Neural cell (in vitro differentiated cells): ENCODE data around the gene TMEM201. TPM values are rescaled to one million over a fixed set of nuclear protein-coding genes. Genes with fewer than 3 reads are reported as not detected.

Source experiments
- H2AFZ ChIP-seq: fragments of 200-600, 300-800 bp; sonication (generic), shearing (Covaris generic); 2 replicates; pipeline ENCODE4 v1.6.0; 2014; ENCODE audit warnings: low read depth, mild to moderate bottlenecking, antibody characterized with exemption, low read length, moderate library complexity
- H3F3A ChIP-seq: fragments of 200-600 bp; shearing (Covaris generic); 2 replicates; pipeline ENCODE4 v1.6.1; 2016; ENCODE audit warnings: mild to moderate bottlenecking, moderate library complexity, mixed read lengths, antibody characterized with exemption, low read length; ENCODE audit not compliant: insufficient read depth, poor library complexity, severe bottlenecking
- H3K27ac ChIP-seq: fragments of 200-600, 300-800 bp; sonication (generic), shearing (Covaris generic); 2 replicates; pipeline ENCODE4 v1.5.1; 2014; ENCODE audit warnings: mild to moderate bottlenecking, low read length, moderate library complexity
- H3K27me3 ChIP-seq: fragments of 300-800, 200-600 bp; sonication (generic), shearing (Covaris generic); 2 replicates; pipeline ENCODE4 v1.6.0; 2014; ENCODE audit warnings: mild to moderate bottlenecking, low read depth, low read length, moderate library complexity; ENCODE audit not compliant: insufficient read depth
- H3K36me3 ChIP-seq: fragments of 300-800, 200-600 bp; sonication (generic), shearing (Covaris generic); 2 replicates; pipeline ENCODE4 v1.5.1; 2014; ENCODE audit warnings: mild to moderate bottlenecking, antibody characterized with exemption, low read length, moderate library complexity; ENCODE audit not compliant: insufficient read depth
- H3K4me2 ChIP-seq: fragments of 300-800, 200-600 bp; sonication (generic), shearing (Covaris generic); 2 replicates; pipeline ENCODE4 v1.6.0; 2014; ENCODE audit warnings: mild to moderate bottlenecking, low read length
- H3K4me3 ChIP-seq: fragments of 300-800, 200-600 bp; sonication (generic), shearing (Covaris generic); 2 replicates; pipeline ENCODE4 v1.5.1; 2014; ENCODE audit warnings: mild to moderate bottlenecking, low read length, moderate library complexity
- H3K79me2 ChIP-seq: fragments of 200-600 bp; shearing (Covaris generic); replicated peaks from 2 replicates; pipeline ENCODE4 v1.6.0; 2014; ENCODE audit warnings: mild to moderate bottlenecking, low read length, moderate library complexity; ENCODE audit not compliant: insufficient read depth
- H3K9ac ChIP-seq: fragments of 300-800, 200-600 bp; sonication (generic), shearing (Covaris generic); 2 replicates; pipeline ENCODE4 v1.6.1; 2016; ENCODE audit warnings: mild to moderate bottlenecking, low read length, mixed read lengths
- H3K9me2 ChIP-seq: fragments of 200-600 bp; shearing (Covaris generic); 2 replicates; pipeline ENCODE4 v1.6.1; 2016; ENCODE audit warnings: mild to moderate bottlenecking, low read length, mixed read lengths; ENCODE audit not compliant: insufficient read depth
- H3K9me3 ChIP-seq: fragments of 200-600, 300-800 bp; sonication (generic), shearing (Covaris generic); 2 replicates; pipeline ENCODE4 v1.6.1; 2016; ENCODE audit warnings: mild to moderate bottlenecking, mixed run types, low read length, moderate library complexity, mixed read lengths
- H4K20me1 ChIP-seq: fragments of 200-600 bp; shearing (Covaris generic); 2 replicates; pipeline ENCODE4 v1.6.1; 2016; ENCODE audit warnings: mild to moderate bottlenecking, mixed run types; ENCODE audit not compliant: insufficient read depth
- EP300 ChIP-seq: fragments of 450-650 bp; conservative IDR thresholded peaks from 2 replicates; pipeline ENCODE4 v1.6.1; 2014; ENCODE audit warnings: antibody characterized with exemption, mild to moderate bottlenecking, moderate library complexity; ENCODE audit not compliant: poor library complexity, severe bottlenecking
- EZH2 ChIP-seq: fragments of 200-600, 300-800 bp; shearing (Covaris generic), sonication (generic); IDR thresholded peaks from 2 replicates; pipeline ENCODE4 v1.6.1; 2014; ENCODE audit warnings: antibody characterized with exemption, low read length, borderline replicate concordance, mild to moderate bottlenecking; ENCODE audit not compliant: insufficient read depth, poor library complexity, severe bottlenecking
- MXI1 ChIP-seq: fragments of 450-650 bp; conservative IDR thresholded peaks from 2 replicates; pipeline ENCODE4 v1.6.1; 2014; ENCODE audit warnings: antibody characterized with exemption, mild to moderate bottlenecking; ENCODE audit not compliant: poor library complexity, severe bottlenecking
- POLR2AphosphoS5 ChIP-seq: IDR thresholded peaks from 2 replicates; pipeline ENCODE4 v1.6.1; 2012
- RAD21 ChIP-seq: fragments of 450-650 bp; conservative IDR thresholded peaks from 2 replicates; pipeline ENCODE4 v1.6.1; 2014; ENCODE audit warnings: antibody characterized with exemption, mild to moderate bottlenecking, moderate library complexity
- REST ChIP-seq: IDR thresholded peaks from 2 replicates; pipeline ENCODE4 v1.6.1; 2012; ENCODE audit warnings: borderline replicate concordance
- SMC3 ChIP-seq: fragments of 450-650 bp; conservative IDR thresholded peaks from 2 replicates; pipeline ENCODE4 v1.6.1; 2014; ENCODE audit warnings: antibody characterized with exemption, mild to moderate bottlenecking, moderate library complexity; ENCODE audit not compliant: poor library complexity
- TAF1 ChIP-seq: IDR thresholded peaks from 2 replicates; pipeline ENCODE4 v1.6.1; 2012; ENCODE audit warnings: low read depth
- polyA plus RNA-seq: library from polyadenylated mRNA; depleted of rRNA; stranded (reverse); fragments of >200 nt; gene quantifications from 2 replicates; pipeline ENCODE4 v1.2.3, GENCODE V29; 2014
- TF ChIP-seq, protein P1 (sequence below): fragments of 450-650 bp; IDR thresholded peaks from 2 replicates; pipeline ENCODE4 v1.5.1; 2014; ENCODE audit warnings: antibody characterized with exemption, mild to moderate bottlenecking, moderate library complexity; ENCODE audit not compliant: poor library complexity, severe bottlenecking

Gene TMEM201
- polyA plus RNA-seq, 1 donor from 2014 or later, result 7.3 TPM

- H4K20me1 ChIP-seq, result no peaks in the 10 kb centered on the region
- no peaks in the 10 kb centered on the region for H3K9me3 ChIP-seq
- no peak overlapping the region for H3K4me2 ChIP-seq
- no peaks in the 10 kb centered on the region for H3K36me3 ChIP-seq
- TF ChIP-seq POLR2AphosphoS5, result no peak
- TF ChIP-seq, protein P1, sequence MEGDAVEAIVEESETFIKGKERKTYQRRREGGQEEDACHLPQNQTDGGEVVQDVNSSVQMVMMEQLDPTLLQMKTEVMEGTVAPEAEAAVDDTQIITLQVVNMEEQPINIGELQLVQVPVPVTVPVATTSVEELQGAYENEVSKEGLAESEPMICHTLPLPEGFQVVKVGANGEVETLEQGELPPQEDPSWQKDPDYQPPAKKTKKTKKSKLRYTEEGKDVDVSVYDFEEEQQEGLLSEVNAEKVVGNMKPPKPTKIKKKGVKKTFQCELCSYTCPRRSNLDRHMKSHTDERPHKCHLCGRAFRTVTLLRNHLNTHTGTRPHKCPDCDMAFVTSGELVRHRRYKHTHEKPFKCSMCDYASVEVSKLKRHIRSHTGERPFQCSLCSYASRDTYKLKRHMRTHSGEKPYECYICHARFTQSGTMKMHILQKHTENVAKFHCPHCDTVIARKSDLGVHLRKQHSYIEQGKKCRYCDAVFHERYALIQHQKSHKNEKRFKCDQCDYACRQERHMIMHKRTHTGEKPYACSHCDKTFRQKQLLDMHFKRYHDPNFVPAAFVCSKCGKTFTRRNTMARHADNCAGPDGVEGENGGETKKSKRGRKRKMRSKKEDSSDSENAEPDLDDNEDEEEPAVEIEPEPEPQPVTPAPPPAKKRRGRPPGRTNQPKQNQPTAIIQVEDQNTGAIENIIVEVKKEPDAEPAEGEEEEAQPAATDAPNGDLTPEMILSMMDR, result no peak
- no peak for TF ChIP-seq TAF1
- no peak for TF ChIP-seq EZH2
- TF ChIP-seq EP300, result no peak
- TF ChIP-seq REST, result no peak
- no peak for TF ChIP-seq MXI1
- no peak for TF ChIP-seq RAD21
- TF ChIP-seq SMC3, result no peak
- H3K4me3 ChIP-seq, result no peak overlapping the region
- H3K79me2 ChIP-seq, result no peaks in the 10 kb centered on the region
- peaks cover 35% of the 10 kb centered on the region for H3K27me3 ChIP-seq
- no peaks in the 10 kb centered on the region for H3K9me2 ChIP-seq
- no peak overlapping the region for H2AFZ ChIP-seq
- peaks cover 3% of the 10 kb centered on the region for H3F3A ChIP-seq
- H3K9ac ChIP-seq, result no peak overlapping the region
- no peak overlapping the region for H3K27ac ChIP-seq
Observed at GRCh38 chr1:9653210-9653490, 64.4 kb downstream of the TMEM201 start.

DNA sequence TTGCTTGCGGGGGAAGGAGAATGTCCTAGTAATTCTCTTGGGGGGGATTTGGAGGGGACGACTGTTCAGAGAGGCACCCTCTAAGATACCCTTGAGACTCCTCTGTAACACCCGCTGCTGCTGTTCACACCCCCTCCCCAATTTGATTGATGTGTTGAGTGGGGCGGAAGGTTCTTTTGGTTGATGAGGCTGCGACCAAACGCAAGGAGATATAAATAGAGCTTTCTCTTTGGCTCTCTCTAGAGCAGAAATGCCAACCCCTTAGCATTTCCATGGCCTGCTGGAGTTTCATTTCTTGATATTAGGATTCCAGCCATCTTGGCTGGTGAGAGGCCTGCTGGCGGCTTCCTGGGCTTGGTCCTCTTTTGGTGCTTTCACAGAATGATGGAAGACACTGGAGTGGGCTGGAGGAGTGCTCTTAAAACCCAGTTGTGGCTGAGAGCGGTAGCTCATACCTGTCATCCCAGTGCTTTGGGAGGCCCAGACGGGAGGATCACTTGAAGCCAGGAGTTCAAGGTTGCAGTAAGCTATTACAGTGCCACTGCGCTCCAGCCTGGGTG, 64.9 kb downstream of the TMEM201 start:
- no peaks in the 10 kb centered on the region for H3K79me2 ChIP-seq
- no peak overlapping the region for H3K4me3 ChIP-seq
- H3K36me3 ChIP-seq, result no peaks in the 10 kb centered on the region
- no peaks in the 10 kb centered on the region for H4K20me1 ChIP-seq
- no peaks in the 10 kb centered on the region for H3K9me3 ChIP-seq
- H3F3A ChIP-seq, result peaks cover 3% of the 10 kb centered on the region
- H2AFZ ChIP-seq, result no peak overlapping the region
- peaks cover 35% of the 10 kb centered on the region for H3K27me3 ChIP-seq
- H3K9ac ChIP-seq, result no peak overlapping the region
- no peak overlapping the region for H3K4me2 ChIP-seq
- no peaks in the 10 kb centered on the region for H3K9me2 ChIP-seq
- no peak for TF ChIP-seq MXI1
- TF ChIP-seq, protein P1, result no peak
- no peak for TF ChIP-seq TAF1
- TF ChIP-seq EP300, result no peak
- TF ChIP-seq POLR2AphosphoS5, result no peak
- no peak for TF ChIP-seq SMC3
- TF ChIP-seq EZH2, result no peak
- no peak for TF ChIP-seq REST
- no peak for TF ChIP-seq RAD21
- H3K27ac ChIP-seq, result no peak overlapping the region
